Central memory CD4-positive, alpha-beta T cell (primary cell): Measurements from ENCODE around the gene TBCD.

ENCODE experiments used
- DNase-seq: peaks from one replicate; pipeline ENCODE4 v3.0.0; 2022

TBCD gene

DNA sequence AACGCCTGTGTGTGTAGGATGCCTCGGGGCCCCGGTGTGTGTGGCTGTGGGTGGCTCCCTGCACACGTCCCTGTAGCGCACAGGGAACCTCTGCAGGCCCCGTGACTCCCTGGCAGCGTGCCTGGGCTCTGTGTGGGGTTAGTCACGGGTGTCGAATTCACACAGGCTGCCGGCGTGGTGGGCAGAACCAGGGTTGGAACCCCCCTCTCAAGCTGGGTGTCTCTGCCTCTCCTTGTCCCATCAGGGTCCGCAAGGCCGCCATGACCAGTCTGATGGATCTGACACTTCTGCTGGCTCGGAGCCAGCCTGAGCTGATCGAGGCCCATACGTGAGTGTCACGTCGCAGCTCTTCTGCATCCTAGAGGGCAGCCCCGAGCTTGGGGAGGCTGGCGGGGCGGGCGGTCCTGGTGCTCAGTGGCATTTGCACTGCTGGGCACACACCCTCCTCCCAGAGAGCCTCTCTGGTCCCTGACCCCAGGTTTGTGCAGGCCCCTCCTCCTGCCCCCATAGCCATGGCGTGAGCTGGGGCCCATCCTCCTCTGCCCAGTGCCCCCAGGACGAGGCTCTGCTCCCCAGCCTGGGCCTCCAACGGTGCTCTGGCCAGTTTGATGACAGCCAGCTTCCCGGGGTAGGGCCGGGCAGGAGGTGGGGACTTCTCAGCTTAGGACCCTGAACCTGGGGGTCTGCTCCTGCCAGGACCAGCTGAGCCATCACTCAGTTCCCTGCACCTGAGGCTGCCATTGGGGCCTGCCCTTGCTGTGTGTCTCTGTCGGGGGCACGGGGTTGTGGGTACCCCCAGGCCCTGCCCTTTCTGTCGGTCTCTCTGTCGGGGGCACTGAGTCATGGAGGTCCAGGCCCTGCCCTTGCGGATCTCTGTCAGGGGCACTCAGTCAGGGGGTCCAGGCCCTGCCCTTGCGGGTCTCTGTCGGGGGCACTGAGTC is 176.1 kb downstream of the TBCD start:
- no peak for DNase-seq

DNA sequence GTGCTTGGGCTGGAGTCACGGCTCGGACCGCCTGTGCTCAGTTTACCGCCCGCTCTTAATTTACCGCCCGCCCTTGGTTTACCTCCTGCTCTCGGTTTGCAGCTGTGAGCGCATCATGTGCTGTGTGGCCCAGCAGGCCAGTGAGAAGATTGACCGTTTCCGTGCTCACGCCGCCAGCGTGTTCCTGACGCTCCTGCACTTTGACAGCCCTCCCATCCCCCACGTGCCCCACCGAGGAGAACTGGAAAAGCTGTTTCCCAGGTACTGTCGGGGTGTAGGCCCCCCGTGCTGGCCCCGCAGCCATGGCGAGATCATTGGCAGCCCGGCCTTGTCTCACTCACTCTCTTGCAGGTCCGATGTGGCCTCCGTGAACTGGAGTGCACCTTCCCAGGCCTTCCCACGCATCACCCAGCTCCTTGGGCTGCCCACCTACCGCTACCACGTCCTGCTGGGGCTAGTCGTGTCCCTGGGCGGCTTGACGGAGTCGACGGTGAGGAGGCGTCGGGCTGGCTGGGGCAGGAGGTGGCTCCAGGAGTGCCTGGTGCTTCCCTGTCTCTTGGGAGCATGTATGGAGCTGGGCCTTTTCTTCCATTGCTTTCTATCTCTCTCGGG is 177.3 kb downstream of the TBCD start:
- DNase-seq = no peak

DNA sequence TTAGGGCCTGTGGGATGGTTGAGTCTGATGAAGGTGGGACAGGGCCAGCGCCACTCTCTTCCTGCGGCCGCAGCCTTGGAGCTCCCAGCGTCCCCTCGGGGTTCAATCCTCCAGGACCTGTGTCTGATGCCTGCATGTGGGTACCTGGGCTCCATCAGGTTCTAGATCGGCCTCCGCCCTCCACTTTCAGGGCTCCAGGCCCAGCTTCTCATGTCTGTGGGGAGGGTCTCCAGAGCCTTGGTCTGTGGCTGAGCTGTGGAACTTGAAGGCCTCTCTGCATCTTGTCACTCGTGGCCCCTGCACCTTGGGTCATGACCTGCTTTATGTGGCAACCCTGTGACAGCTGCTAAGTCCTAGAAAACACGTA is 177.8 kb downstream of the TBCD start:
- DNase-seq = no peak

DNA sequence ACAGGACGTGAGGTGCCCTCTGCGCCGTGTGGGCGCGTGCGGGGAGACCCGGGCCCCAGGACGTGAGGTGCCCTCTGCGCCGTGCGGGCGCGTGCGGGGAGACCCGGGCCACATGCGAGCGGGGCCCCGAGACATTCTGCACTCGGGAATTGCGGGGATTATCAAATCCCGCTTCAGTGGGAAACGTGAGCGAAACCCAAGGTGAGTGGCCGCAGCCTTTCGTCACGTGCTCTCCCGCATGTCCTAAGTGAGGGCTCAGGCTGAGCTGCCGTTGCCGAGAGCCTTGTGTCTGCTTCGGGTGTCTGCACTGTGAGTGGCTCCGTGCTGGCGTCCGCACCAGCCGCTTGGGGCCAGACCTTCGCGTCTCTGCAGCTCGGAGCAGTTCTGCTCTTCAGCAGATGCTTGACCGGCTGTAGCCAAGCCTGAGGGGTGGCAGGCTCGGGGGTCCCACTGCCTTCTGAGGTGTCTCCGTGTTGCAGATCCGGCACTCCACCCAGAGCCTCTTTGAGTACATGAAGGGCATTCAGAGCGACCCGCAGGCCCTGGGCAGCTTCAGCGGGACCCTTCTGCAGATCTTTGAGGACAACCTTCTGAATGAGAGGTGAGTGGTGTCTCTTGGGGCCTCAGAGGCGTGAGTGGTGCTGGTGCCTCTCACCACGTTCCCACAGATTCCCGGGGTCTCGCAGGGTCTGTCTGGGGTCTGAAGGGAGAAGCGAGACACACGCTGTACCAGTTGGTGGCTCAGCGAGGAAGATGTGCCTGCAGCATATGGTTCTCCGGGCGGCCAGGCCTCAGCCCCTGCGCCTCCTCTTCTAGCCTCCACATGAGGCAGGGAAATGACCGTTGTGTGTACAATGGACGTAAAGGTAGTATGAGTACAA is 178.4 kb downstream of the TBCD start:
- no peak for DNase-seq

DNA sequence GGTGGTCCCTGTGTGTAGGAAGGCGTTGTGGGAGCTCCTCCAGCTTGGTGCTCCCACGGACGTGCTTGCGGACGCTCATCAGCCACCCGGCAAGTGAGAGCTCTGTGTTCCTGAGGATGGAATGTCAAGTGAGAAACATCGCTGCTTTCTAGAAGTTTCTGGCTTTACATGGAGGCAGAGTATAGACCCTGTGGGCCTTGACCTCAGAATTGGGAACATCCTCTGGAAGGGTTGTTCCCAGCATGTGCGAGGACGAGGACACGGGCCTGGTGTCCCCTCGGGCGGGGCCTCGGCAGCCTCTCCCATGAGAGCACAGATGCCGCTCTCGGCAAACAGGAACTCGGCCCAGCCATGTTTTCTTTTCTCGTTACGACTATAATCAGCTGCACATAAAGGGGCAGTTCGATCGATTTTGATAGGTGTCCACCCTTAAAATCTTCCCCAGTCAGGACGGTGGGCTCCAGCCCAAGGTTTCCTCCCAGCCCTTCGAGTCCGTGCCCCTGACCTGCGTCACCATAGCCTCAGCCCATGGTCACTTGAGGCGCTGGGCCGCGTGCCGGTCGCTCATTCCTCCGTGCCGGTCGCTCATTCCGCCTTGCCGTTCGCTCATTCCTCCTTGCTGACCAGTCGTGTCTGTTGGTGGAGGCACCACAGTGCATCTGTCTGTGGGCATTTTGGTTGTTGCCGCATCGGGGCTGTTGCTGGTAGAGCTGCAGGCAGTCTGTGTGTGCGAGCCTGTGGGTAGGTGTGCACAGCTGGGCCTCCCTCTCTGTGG is 179.2 kb downstream of the TBCD start:
- DNase-seq = no peak

DNA sequence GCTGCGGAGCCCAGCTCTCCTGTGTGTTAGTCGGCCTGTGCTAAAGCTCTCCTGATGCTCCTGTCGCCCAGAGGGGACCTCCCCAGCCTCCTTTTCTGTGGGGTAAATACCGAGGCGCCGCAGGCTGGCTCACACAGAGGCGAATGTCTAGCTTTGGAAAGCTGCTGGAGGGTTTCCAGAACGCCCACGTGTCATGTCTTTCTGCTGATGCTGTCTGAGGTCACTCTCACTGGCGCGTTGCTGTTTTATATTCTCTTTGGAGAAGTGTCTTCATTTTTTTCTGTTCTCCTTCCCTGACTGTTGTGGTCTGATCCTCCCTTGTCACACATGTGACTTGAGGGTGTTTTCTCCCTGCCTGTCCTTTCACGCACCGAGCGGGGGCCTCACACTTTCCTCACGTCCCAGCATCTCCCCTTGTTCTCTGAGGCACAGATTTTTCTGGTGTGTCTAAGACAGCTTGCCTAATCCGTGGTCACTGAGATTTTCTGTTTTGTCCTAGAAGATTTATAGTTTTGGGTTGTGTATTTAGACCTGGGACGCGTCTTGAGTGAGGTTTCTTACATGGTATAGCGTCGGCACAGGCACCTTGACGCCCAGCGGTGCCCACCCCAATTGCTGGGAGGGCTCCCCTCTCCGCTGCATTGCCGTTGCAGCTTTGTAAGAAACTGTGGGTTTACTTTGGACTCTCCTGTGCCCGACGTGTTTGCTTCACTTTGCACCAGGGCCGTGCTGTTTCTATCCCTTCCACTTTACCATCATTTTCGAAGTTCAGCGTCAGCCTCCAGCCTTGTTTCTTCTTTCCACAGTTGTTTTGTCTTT is 180.0 kb downstream of the TBCD start:
- DNase-seq = no peak

DNA sequence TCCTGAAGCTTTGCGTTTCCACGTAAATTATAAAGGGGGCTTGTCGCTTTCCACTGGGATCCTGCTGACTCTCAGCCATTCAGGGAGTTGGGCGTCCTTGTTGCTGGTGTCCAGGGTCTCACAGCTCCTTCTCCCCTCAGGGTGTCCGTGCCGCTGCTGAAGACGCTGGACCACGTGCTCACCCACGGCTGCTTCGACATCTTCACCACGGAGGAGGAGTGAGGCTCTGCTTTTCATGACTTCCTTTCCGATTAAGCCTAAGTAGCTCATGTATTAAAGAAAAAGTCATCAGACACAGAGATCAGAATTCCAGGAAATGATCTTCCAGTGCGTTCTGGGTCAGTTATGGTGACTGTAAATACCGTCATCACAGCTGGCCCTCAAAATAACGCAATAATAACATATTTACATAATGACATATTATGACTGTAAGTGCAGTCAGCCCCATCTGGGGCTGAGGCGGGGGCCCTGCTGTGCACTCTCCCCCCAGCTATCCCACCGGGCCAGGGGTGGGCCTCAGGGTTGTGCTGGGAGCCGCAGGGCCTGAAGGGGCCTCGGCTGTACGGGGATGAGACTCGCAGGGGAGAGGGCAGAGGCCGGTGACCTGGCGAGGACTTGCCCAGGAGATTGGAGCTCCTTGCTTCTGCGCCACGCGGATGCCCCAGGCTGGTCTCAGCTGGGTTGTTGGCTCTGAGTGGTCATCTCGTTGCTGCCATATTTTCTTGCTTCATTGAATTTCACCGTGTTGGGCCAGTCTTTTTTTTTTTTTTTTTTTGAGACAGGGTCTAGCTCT is 180.8 kb downstream of the TBCD start:
- DNase-seq = no peak

DNA sequence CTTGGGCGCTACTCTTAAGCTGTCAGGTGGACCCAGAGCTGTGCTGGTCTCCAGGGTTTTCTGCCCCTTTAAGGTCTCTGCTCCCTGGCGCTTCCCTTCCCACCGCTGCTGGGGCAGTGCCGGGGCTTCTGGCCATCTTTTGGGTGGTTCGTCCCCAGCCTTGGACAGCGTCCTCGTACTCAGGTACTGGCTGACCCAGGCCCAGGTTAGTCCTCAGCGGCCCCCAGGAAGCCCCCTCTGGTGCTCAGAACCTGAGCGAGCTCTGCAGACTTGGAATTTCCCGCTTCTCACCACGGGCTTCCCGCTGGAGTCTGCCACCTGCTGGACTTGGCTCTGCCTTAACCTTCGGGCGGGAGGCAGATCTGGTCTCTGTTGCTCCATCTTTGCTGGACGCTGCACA is 182.0 kb downstream of the TBCD start:
- DNase-seq = no peak

DNA sequence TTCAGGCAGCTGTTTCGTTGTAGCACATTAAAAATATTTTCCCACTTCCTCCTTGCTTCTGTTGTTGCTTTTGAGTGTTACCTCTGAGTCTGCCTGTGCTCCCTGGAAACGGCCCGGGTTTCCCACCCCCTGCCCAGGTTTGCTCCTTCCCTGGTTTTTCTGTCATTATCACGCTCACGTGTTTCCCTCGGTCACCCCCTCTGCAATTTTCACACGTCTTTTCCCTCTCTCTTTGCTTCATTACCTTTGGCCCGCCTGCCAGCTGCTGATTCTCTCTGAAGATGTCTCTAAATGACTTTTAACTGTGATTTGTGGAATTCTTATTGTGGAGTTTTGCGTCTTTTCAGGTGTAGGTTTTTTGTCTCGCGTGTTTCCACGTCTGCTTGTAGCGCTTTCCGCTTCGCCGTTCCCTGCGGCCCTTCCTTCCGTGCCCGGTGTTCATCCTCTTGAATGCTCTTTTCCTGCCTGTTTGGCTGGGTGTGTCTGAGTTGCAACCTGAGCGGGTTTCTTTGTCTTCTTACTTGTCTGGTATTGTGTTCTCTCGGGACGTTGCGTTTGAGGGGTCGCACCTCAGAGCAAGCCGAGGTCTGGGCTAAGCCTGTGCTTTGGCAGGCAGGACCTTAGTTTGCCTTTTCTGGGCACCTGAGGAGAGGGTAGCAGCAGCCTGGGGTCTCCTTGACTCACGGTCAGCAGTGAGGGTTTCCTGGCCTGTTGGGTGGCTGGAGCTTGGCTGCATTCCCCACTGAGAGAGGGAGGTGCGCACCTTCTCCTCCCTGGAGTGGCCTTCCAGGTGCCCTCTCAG is 184.3 kb downstream of the TBCD start:
- no peak for DNase-seq

DNA sequence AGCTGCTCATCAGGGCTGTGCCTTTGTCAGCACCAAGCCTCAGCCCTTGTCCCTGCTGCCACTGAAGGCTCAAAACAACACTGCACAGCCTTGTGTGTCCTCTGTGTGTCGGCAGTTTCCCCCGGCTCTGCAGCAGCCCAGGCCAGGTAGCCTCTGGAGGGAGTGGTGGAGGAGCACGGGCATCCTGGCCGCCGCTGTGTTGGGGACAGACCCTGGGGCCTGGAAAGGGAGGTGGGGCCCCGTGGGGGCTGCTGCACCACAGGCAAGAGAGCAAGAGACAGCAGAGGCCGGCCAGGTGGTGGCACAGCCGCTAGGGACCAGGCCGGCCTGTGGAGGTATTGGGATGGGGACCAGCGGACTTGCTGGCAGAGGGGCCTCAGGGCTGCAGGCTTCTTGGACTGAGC is 184.9 kb downstream of the TBCD start:
- DNase-seq = no peak

DNA sequence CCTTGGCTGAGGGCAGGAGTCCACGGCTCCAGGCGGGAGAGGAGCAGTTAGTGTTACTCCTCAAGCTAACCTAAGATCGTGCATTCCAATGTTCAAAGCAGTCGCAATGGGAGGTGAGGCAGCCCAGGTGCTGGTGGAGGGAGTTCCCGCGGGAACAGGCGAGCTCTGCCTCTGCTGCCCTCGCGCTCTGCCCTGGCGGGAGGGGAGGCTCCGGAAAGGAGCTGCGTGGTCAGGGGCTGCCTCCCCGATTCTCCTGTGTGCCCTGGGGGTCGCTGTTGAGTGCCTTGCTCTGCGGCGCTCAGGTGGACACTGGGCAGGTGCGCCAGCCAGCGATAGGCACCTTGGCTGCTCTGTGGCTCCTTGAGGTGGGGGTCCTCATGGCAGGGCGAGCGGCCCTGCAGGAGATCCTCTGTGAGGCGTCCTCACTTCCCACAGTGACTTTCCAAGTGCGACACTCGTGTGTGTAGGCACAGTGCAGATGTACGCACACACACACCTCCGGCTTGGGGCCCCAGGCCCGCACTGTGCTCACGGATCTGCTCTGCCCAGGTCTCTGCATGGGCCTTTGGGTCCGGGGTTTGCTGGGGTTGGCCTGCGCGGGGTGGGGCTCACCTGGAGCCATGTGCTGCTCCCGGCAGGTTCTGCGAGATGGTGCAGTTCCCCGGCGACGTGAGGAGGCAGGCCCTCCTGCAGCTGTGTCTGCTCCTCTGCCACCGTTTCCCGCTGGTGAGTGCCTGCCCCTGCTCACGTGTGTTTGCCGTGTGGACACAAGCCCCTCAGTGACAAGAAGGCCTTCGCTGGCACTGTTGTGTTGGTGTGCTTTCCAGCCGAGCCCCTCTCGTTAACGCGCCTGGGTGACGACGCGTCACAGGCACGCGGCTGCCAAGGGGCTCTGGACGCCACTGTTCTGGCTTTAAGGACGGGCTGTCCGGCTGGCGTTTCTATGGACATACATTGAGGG is 185.8 kb downstream of the TBCD start:
- DNase-seq = no peak

DNA sequence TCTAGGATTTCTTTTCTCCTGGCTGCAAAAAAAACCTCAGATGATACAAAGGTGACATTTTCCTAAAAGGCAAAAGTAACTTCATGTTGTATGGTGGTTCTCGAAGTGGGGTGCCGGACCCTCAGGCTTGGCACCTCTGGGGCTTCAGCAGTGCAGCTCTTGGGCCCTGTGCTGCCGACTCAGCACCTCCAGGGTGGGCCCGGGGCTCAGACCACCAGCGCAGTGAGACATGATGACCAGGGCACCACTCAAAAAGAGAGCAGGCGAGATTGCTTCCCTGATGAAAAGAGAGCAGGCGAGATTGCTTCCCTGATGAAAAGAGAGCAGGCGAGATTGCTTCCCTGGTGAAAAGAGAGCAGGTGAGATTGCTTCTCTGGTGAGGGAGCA is 186.6 kb downstream of the TBCD start:
- DNase-seq = no peak

DNA sequence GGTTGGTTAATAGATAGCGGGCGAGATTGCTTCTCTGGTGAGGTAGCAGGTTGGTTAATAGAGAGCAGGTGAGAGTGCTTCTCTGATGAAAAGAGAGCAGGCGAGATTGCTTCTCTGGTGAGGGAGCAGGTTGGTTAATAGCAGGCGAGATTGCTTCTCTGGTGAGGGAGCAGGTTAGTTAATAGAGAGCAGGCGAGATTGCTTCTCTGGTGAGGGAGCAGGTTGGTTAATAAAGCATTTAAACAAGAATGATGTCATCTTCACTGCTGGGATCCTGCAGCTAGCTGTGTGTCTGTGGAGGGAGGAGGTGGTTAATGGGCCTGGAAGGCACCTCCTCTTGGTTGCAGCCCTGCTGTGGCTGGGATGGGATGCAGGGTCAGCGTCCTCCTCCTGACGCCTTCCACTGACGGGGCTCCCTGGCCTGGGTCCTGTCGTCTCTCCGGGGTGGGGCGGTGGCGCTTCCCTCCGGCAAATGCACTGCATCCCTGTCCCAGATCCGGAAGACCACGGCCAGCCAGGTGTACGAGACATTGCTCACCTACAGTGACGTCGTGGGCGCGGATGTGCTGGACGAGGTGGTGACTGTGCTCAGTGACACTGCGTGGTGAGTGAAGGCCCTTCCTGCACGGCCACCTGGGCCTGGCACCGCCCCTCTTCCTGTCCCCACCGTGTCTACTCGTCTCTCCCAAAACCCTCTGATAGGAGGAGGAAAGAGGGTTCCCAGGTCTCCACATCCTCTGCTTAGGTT is 187.2 kb downstream of the TBCD start:
- DNase-seq = no peak

DNA sequence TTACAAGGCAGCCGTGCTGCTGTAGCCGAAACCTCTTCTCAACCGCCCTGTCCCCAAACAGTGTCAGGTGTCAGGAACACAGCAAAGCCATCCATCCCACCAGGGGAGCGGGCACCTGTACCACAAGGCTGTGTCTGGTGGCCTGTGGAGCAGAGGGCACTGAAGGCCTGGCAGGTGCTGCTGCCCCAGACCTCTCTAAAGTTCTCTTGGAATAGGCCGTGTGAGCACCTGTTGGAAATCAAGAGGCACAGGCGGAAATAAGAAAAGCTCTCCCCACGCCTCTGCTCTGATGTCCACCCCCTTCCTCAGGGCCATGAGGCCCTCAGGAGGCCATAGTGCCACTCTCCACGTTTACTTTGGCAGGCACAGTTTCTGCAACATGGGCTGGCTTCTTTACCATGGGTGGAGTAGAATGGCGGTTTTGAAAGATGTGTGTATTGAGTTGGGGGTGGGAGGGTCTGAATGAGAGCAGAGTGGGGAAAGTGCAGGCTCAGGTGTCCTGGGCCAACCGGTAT is 187.8 kb downstream of the TBCD start:
- no peak for DNase-seq

DNA sequence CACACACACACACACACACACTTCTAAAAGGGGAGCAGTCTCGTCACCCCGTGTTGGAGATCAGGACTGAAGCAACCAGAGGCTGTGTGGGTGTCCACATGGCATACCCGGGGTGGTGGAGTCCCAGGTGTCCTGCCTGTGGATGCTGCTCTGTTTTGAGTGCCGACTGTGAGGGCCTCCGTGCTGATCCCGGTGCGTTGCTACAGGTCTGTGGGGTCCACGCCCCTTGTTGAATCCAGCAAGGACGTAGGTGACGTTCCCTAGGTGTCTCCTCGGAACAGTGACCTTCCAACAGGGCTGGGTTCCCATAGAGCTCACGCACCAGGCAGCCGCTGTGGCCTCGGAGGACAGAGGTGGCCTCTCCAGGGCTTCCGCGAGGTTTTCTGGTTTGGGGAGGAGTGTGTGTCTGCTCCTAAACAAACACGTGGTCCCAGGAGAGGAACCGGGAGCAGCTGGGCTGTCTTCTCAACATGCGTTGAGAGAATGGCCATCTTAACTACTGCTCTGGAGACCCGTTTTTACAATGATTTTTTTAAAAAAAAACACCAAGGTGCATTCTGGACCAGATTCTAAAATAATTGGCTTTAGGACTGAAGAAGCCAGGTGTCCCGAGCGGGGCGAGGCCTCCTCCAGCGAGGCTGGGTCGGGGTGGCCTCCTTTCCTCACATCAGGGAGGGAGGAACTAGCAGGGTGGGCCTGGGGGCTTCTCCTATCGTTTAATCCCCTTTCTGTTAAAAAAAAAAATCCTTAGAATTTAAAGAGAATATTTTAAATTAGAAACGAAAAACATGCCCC is 188.6 kb downstream of the TBCD start:
- no peak for DNase-seq

DNA sequence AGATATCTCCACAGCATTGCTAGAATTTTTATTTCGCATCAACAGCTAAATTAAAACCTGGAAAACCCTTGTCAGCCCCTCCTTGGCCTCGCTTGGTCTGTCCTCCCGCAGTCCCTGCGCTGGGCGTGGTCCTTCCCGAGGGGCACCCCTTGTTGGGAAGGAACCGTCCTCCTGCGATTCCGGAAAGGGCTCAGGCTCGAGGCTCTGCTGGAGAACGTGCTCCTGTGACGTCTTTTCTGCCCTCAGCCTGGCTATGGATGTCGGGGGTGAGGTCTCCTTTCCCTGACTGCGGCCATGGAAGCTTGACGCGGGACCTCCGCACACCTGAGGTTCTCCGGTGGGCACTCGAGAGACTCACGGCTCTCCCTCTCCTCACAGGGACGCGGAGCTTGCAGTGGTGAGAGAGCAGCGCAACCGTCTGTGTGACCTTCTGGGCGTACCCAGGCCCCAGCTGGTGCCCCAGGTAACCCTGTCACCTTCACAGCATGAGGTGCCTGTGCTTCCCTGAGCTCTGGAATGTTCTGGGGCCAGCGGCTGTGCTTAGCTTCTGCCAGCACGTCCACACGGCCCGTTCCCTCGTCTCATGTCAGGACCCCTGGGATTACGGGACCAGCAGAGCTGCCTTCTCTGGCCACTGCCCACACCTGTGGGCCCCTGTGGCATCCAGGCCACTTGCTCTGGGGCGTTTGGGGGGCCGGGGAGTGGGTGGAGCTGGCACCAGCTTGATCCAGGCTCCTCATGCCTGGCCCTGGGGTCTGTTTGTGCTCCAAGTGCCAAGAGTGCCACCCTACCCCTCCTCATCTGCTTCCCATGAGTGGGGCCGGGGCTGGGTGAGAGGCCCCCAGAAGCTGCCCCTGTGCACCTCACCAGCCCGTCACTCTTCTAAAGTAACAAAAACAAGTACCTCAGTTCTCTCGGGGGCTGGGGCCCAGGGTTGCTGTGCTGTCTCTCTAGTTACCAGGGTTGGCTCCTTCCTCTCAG is 189.4 kb downstream of the TBCD start:
- no peak for DNase-seq
